WTC11 (cell line): Measurements from ENCODE around the gene RNF222.

Experiments used
- ATF3 ChIP-seq: sonication (generic); formaldehyde crosslinking; conservative IDR thresholded peaks from 2 replicates; pipeline ENCODE4 v1.8.1; 2022; ENCODE audit warnings: mild to moderate bottlenecking, missing genetic modification reagents
- CDX4 ChIP-seq: fragments of 250-450 bp; sonication (Bioruptor Pico); IDR thresholded peaks from 2 replicates; pipeline ENCODE4 v1.9.0; 2021; ENCODE audit warnings: moderate library complexity, mild to moderate bottlenecking, inconsistent platforms, borderline replicate concordance
- CTCF ChIP-seq: fragments of 200-600 bp; IDR thresholded peaks from 2 replicates; pipeline ENCODE4 v1.8.0; 2022; ENCODE audit warnings: antibody characterized with exemption
- E2F1 ChIP-seq: sonication (generic); formaldehyde crosslinking; IDR thresholded peaks from 2 replicates; pipeline ENCODE4 v1.8.0; 2022; ENCODE audit warnings: mild to moderate bottlenecking, missing genetic modification reagents
- GABPB1 ChIP-seq: sonication (generic); formaldehyde crosslinking; IDR thresholded peaks from 2 replicates; pipeline ENCODE4 v1.8.1; 2023; ENCODE audit warnings: mild to moderate bottlenecking, missing genetic modification reagents
- MXD4 ChIP-seq: fragments of 250-450 bp; sonication (Bioruptor Pico); IDR thresholded peaks from 2 replicates; pipeline ENCODE4 v1.8.0; 2021; ENCODE audit warnings: mild to moderate bottlenecking, moderate library complexity, borderline replicate concordance
- MYBL2 ChIP-seq: sonication (generic); formaldehyde crosslinking; IDR thresholded peaks from 2 replicates; pipeline ENCODE4 v1.8.1; 2023; ENCODE audit warnings: mild to moderate bottlenecking, moderate library complexity, missing genetic modification reagents
- NFATC4 ChIP-seq: fragments of 250-450 bp; sonication (Bioruptor Pico); IDR thresholded peaks from 2 replicates; pipeline ENCODE4 v1.9.0; 2021; ENCODE audit warnings: mild to moderate bottlenecking
- PRDM15 ChIP-seq: sonication (generic); formaldehyde crosslinking; IDR thresholded peaks from 2 replicates; pipeline ENCODE4 v1.8.0; 2022; ENCODE audit warnings: missing genetic modification reagents
- PREB ChIP-seq: sonication (generic); formaldehyde crosslinking; IDR thresholded peaks from 2 replicates; pipeline ENCODE4 v1.8.1; 2022; ENCODE audit warnings: mild to moderate bottlenecking, missing genetic modification reagents, moderate library complexity, borderline replicate concordance
- RELA ChIP-seq: sonication (generic); formaldehyde crosslinking; IDR thresholded peaks from 2 replicates; pipeline ENCODE4 v1.8.1; 2022; ENCODE audit warnings: missing genetic modification reagents, mild to moderate bottlenecking, borderline replicate concordance
- USF2 ChIP-seq: sonication (generic); formaldehyde crosslinking; IDR thresholded peaks from 2 replicates; pipeline ENCODE4 v1.8.1; 2023; ENCODE audit warnings: mild to moderate bottlenecking, missing genetic modification reagents, moderate library complexity
- ZBTB21 ChIP-seq: sonication (generic); formaldehyde crosslinking; IDR thresholded peaks from 2 replicates; pipeline ENCODE4 v1.8.1; 2023; ENCODE audit warnings: mild to moderate bottlenecking, missing genetic modification reagents, borderline replicate concordance

- TF ChIP-seq CTCF (no peak), USF2 (CRISPR knock-in tag) (no peak), E2F1 (no peak), ZBTB21 (no peak; the same call in 1 of the 2 replicates), ATF3 (no peak), RELA (CRISPR knock-in tag) (no peak), PRDM15 (CRISPR knock-in tag) (no peak), MYBL2 (CRISPR knock-in tag) (0 out of 2 replicates have a peak, but pooled peaks have one; percentile 25), MXD4 (CRISPR knock-in tag) (no peak), PREB (CRISPR knock-in tag) (no peak), CDX4 (no peak), NFATC4 (CRISPR knock-in tag) (no peak), GABPB1 (CRISPR knock-in tag) (0 out of 2 replicates have a peak, but pooled peaks have one; percentile 19)
Observed at GRCh38 chr17:8435245-8436168, 37.9 kb upstream of the RNF222 start, which contains the start of gene NDEL1.
